ENCODE measurements around the gene ALOX5.
"Not testable (repeated sequence)": the region's sequence is repeated elsewhere in the genome, so short reads cannot be mapped to it uniquely, and the experiment has no call there.

DNA sequence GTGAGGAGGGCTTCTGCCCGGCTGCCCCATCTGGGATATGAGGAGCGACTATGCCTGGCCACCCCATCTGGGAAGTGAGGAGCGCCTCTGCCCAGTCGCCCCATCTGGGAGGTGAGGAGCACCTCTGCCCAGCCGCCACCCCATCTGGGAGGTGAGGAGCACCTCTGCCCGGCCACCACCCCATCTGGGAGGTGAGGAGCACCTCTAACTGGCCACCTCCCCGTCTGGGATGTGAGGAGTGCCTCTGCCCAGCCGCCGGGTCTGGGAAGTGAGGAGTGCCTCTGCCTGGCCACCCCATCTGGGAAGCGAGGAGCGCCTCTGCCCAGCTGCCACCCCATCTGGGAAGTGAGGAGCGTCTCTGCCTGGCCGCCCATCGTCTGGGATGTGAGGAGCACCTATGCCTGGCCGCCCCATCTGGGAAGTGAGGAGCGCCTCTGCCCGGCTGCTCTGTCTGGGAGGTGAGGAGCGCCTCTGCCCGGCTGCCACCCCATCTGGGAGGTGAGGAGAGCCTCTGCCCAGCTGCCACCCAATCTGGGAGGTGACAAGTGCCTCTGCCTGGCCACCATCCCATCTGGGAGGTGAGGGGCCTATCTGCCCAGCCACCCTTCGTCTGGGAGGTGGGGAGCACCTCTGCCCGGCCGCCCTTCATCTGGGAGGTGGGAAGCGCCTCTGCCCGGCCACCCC lies 27.2 kb upstream of the ALOX5 start:
- TF ChIP-seq, protein P1, sequence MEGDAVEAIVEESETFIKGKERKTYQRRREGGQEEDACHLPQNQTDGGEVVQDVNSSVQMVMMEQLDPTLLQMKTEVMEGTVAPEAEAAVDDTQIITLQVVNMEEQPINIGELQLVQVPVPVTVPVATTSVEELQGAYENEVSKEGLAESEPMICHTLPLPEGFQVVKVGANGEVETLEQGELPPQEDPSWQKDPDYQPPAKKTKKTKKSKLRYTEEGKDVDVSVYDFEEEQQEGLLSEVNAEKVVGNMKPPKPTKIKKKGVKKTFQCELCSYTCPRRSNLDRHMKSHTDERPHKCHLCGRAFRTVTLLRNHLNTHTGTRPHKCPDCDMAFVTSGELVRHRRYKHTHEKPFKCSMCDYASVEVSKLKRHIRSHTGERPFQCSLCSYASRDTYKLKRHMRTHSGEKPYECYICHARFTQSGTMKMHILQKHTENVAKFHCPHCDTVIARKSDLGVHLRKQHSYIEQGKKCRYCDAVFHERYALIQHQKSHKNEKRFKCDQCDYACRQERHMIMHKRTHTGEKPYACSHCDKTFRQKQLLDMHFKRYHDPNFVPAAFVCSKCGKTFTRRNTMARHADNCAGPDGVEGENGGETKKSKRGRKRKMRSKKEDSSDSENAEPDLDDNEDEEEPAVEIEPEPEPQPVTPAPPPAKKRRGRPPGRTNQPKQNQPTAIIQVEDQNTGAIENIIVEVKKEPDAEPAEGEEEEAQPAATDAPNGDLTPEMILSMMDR (conservative IDR thresholded peaks at IDR 0.05; ENCODE audit: low read length) = not testable (repeated sequence)
- TF ChIP-seq EZH2phosphoT487 (IDR thresholded peaks at IDR 0.05; ENCODE audit: borderline replicate concordance) = not testable (repeated sequence)
